NCI-H2196 treated with DMSO at 0.1 percent for 48 hours (cell line): ENCODE data around the gene PCDH19.

Experiments
- DNase-seq: peaks from one replicate; lab custom pipeline; 2025; ENCODE audit not compliant: unreplicated experiment; lab: John Stamatoyannopoulos, UW

Gene PCDH19

DNA sequence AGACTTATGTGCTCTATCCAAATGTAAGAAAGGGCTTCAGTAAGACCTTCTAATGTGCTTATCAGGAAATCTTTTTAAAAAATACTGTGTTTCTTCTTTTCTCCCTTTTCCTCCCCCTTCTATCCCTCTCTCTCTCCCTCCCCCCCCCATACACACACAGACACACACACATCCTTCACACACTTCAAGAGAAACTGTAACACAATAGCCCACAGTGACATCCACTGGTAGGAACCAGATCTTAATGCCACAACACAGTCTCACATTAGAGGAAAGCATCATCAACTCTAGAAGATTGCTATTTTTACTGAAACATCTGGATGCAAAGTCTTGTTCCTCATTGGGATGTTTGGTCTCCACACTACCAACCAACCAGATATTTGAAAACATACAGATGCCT, 4.6 kb downstream of the PCDH19 start:
- DNase-seq: no peak

DNA sequence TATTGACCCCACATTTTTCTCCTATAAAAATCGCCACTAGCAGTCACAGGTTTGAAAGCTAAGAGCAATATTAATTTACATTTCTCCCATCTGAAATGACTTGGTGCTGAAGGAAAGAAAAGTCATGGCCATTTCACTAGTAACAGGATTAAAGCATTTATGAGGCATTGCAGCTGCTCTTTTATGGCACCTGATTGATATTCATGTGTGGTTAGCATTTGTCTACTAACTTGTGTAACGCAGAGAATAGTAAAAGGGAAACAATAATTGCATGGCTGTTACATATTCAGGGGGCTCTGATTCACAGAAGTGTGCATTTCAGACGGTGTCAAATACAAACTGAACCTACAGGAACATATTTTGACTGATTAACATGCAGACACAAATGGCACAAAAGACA, 5.2 kb downstream of the PCDH19 start:
- no peak for DNase-seq

DNA sequence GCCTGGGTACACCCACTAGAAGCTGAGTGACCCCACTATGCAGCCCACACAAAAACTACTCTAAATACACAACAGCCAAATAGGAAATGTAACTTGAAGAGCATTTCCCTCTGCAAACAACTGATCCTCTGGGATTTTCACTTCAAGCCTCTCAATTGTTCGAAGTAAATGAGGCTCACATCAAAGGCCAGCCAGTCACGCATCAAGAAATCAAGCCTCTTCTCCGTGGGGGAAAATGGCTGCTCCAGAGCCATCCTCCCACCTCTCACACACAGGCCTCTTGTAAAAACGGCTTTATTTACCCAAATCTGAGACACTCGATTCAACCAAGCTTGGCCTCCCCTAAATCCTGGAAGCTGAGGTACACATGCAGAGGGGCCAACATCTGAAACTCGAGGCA, 14.3 kb downstream of the PCDH19 start:
- no peak for DNase-seq

DNA sequence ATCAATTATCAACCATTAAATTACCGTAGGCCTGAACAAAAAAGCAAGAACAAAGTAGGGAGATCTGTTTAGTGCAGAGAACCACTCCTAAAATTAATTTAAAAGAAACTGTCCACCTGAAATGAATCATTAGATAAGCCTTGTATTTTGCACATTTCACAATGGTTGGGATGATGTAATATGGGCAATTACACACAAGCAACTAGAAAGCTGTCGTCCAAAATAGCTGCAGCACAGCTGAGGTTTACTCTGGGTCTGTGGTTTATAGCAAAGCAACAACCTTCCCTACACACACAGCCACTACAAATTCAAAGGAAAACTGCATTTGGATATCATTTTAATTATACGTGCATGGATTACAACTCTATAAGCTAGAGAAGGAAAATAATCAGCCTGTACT, 28.5 kb downstream of the PCDH19 start:
- DNase-seq: no peak

DNA sequence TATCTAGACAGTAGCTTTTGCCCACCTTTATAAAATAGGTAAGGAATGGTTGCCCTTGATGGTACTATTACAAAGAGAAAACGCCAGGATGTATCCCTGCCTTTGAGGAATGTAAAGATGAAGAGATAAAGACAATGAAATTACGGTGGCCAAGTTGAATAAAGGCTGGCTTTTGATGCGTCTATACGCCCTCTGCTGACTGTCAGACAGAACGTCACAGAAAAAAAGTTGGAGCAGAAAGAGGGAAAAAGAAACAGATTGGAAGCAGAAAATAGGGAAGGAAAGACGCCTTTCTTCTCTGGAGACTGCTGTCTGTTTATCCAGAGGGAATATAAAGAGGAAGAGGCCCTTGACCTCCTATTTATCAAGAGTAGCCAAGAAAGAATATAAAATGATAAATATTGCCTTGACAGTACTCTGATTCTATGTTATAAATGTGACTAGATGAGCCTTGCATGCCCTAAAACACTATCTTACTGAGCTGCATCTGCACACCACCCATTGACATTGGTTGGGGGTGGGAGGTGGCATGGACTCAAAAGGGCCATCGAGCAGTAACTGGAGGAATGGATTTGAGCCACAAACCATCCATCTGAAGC, 30.6 kb downstream of the PCDH19 start:
- DNase-seq: peak; percentile 1

DNA sequence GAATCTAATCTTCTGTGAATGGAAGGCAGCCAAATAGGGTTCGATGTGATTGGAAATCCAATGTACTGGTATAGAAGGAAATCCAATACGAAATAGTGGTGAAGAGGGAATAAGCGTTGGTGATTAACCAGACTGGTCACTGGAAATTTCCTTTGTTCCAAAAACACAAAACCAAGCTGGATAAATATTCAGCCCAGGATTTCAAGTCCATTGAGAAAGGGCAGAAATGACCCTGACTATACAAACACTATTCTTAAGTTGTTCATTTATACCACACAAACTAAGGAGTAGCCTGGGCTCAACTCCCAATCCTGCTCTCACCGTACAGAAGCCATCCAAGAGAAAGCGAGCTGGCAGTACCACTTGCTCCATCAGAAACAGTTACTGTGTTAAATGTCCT, 32.2 kb downstream of the PCDH19 start:
- DNase-seq: no peak

DNA sequence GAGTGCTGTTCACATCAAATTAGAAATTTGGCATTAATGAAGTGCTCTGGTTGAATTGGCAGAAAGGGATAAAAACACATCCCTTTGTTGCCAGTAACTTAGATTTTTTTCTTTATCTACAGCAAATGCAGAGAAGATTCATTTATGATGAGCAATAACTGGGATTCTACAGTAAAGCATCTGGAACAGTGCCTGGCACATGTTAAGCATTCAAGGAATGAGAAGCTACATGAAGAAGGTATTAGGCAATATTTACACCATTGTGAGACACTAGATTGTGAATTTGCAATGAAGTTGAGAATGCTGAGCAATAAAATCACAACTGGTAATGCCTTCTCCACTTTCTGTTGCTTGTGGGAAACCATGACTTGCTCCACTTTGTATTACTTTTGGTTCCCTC, 33.5 kb downstream of the PCDH19 start:
- no peak for DNase-seq

DNA sequence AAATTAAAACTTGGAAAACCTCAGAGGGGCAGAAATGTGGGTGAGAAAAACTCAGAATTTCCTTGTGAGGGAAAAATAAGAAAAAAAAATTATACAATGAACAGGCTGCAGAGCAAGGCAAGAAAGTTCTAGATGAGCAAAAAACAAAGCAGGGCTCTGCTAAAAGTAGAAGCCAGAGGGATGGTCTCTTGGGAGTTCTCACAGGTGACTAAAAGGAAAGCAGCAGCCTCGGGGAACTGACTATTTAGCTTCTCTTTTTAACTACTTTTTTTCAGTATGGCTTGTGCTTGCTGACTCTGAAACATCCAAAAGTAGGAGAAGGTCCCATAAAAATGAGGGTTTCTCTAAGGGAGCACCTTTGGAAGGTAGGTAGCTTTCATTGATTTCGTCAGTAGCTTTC, 36.4 kb downstream of the PCDH19 start:
- DNase-seq: no peak

DNA sequence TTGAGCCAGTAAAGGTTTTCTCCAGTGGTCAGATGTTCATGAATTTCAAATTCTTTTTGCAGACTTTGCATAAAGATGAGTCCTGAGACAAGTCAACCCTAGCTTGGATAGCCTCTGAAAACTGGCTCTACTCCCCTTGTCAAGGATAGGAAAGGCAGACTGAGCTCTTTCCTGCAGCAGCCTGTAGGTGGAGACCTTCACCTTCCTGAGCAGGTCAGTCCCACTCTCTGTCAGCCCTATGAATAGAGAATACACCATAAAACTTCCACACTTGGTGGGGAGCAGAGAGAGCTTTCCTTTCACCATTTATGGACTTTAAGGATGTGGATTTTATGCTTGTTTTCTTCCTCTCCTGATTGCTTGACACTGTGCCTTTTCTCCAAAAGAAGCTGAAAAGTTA, 41.9 kb downstream of the PCDH19 start:
- DNase-seq: no peak

DNA sequence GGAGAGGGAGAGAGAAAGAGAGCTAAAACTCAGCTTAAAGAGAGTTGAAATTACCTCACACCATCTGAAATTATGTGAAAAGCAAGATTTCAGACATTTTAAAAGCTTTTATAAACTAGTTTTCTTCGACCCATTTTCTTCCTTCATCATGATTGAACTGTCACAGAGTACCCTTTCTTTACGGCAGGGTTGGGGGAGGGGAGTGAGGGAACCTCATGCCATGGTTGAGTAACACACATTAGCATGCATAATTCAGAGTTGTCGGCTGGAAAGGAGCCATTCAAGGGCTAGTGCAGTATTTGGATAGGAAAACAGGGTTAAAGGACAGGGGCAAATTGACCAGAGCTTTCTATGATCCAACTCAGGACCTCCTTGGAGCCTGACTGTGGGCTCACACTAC, 46.2 kb downstream of the PCDH19 start:
- DNase-seq: no peak

DNA sequence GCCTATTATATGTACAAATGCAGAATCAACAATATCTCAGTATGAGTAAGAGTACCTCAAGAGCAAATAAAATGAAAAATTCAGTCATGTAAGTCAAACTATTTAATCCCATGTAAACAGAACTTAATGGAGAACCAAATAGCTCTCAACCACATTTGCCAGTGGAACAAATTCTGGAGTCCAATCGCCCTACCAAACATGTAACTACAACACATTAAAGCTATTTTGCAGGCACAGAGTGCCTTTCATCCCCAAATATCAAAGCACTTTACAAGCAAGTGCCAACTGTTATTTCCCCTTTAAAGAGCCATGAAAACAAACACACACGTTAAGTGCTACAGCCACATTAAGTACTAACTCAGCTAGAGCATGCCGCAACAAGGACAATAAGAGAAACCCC, 51.3 kb downstream of the PCDH19 start:
- no peak for DNase-seq

DNA sequence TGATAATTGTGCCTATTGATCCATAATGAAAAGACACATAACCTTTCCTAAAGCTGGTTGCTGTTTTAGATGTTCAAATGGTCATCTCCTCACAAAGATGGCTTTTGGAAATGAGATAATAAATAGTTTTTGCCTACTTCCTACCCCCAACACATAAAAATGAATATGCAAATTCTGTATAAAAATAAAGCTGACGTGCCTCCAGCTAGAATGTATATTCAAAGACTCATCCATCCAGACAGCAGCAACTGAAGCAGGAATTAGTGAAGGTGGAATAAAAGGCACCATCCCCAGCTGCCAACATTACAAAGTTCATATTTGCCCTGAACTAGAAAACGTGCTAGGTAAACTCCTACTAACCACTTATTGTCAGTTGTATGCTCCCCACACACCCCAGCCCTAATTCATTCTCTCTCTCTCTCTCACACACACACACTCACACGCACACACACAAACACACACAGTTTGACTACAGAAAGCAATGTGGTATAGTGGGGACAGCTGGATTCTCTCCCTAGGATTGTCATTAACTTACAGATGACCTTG, 53.6 kb downstream of the PCDH19 start:
- no peak for DNase-seq

DNA sequence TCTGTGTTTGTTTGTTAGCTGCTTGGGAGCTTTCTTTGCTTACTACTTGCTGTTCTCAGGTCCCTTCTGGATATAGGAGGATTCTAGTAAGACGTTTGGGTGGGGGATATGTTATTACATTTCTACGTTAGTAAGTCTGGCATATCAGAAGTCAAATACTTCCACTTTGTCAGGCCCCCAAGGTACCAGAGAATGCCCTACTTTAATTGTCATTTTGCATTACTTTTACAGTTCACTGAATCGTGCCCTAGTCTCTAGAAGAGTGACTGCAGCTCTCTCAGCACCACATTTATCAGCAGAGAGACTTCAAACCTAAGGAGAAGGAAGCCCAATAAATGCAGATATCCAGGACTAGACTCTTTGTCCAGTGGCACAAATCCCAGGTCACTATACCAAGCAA, 54.4 kb downstream of the PCDH19 start:
- DNase-seq: no peak

DNA sequence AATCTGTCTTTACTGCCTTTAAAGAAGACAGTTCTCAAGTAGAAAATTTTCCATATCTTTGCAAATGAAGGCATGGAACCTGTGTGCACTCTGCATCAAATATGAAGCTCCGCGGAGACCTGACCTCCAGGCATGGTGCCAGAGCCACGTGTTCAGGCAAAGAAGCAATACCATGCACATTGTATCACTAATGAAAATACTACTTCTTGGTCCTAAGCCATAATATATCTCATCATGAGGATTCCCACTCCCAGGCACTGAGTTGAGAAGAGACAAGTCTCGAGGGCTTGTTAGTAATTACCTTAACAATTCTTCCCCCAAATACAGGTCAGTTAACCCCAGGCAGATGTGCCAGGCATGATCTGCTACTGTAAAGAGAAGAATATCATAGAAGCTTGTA, 56.7 kb downstream of the PCDH19 start:
- no peak for DNase-seq

DNA sequence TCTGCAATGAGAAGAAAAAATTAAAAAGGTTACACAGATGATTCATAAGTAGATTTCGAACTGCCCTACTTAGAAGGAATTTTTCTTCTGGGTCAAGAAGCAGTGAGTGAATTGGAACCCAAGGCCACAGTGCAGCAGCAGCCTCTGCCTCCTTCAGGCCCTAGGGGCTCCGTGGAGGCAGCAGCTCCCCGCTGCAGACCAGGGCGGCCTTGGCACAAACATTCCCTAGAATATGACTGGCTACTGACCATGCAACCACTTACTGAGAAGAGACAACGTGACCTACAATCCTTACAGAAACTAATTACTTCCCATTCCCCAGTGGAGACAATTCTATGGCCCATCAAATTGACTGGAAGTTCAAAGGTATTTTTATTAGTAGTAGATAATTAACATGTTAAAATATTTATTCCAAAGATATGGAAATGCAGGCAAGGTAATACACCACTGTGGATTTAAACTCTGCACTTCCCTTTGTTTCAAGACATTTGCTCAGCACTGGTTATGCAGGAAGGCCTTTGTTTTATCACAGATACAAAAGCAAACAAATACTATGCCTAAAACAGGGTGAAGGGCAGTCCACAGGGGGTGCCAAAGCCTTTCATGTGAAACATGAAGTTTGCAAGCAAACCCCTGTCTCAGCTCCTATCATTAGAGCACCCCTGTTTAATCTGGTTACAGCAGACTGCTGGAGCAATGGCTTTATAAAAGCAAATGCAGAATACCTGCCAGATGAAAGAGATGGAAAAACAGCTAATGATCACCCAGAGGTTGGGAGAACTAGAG, 59.2 kb downstream of the PCDH19 start:
- no peak for DNase-seq

DNA sequence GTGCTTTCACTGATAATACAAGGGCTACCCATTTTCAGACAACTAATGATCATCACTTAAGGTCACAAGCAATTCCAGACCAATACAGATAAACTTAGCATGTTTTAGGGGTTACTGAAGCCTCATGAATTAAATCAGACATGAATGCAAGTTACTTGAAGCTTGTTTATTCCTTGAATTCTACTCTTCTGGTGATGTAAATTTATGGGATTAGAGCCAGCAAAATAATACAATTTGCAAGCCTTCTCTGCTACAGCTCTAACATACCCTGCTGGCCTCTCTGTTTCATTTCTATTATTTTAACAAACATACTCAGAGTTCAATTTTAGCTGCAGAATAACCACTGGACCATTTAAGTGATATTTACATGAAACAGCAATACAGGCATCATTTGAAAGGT, 60.7 kb downstream of the PCDH19 start:
- DNase-seq: no peak

DNA sequence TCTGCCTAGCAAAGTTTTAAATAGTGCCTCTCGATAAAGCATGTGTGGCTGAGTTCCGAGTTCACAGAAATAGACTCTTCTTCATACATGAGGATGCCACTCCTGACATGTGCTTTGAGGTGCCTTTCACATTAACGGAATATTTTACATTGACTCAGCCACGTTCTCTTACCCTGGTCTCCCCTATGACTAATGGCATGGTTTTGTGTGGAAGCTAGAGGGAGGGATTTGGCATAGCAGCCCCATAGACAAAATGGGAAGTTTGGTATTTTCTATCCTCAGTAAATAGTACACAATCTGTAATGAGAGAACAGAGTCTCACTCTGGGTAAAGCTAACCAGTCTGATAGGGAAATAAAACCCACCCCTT, 68.9 kb downstream of the PCDH19 start:
- DNase-seq: no peak

DNA sequence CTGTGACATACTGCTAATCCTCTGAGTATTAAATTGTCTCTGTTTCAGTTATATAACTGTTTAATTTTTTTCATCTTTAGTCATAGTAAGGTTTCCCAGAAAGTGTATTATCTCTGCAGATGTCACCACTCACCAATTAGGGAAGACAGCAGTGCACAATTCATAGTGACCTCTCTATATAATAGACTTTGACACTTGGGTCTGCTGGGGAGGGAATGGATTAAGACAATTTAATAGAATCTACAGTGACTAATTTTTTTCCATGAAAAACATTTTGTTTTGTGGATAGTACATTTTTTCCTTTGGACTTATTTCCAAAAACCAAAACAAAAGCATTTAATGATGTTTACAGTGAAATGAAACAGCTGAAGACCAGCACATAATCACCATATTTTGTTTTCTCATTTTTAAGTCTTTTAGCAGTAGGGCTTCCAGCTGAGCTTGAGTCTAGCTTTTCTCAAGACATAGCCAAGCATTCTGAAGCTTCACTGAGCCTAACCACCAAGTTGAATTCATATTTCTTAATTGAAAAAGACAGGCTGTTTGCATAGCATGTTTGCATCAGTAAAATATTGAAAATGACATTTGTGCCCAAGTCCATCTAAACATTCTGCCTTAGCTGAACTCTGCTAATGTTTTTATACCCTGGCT, 69.5 kb downstream of the PCDH19 start:
- DNase-seq: no peak

DNA sequence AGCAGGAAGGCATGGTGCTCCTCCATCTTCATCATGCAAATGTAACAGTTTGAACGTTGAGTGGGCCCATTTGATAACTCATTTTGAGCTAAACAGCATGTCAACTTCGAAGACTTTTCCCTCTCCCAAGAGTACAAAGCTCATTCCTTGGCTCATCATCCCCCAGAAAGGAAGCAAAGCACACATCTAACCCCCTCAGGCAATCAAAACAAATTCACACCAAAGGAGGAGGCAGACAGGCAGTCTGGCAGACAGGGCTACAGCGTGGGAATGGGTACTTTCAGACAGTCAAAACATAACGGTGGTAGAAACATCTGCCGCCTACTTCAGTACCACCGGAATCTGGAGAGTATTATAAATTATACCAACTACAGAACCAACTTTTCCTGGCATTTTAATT, 81.7 kb downstream of the PCDH19 start:
- no peak for DNase-seq

DNA sequence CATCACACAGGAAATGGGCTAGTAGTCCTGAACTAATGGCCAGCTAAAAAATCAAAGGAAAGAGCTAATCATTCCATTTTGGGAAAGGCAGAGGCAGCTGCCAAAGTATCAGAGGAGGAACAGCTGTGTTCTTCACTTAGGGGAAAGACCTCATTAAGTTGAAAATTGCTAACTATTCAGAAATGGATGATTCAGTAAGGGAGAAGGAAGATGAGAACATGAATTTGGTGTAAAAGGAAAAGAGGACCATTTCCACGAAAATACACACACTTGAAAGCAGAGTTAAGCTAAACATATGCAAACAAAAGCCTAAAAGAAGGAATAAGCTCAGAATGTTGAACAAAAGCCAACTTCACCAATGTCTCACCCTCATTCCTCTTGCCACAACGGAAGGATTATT, 90.4 kb downstream of the PCDH19 start:
- no peak for DNase-seq

DNA sequence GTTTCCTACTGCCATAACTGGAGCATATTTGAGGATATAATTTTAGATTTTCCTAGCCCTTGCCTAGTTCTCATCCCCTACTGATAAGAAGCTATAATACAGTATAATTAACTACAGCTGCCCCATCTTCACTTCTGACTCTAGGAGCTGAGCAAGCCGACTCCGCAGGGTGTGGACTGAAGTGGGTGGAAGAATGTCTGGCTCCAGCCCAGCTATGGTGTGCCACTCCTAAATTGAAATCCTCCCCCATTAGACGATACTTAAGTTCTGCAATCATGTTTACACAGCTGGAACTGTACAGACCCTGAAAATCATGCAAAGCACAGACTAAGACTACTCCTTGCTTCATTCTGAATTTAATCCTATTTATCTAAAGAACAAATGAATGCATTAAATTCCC, 93.1 kb downstream of the PCDH19 start:
- DNase-seq: no peak

DNA sequence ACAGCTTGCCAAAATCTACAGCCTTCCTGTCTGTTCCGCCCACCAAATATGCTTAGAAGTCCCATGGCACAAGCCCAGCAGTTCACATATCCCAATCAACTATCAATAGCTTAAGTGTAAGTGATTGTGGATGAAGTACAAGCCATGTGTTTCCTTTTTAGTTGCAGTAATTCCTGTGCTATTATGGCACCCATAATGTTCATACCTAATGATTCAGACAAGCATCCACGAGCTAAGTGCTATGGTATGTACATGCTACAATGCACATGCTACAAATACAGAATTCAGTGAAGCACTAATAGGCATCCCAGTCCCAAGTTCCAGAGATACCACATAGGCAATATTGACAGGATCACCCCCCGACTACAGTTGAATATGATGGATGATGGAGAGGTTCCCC, 94.5 kb downstream of the PCDH19 start:
- no peak for DNase-seq
